GM23338 (cell line): Measurements from ENCODE around the gene PPFIA2. TPM values are rescaled to one million over a fixed set of nuclear protein-coding genes. Genes with fewer than 3 reads are reported as not detected.

ENCODE experiments used
- ATAC-seq: fragments of 200-7000 bp; cut with Tn5 transposase; 3 replicates; pipeline ENCODE4 v1.9.1; 2020
- DNase-seq: peaks from one replicate; pipeline ENCODE4 v3.0.0-alpha.2; 2015; ENCODE audit warnings: low spot score
- H2AFZ ChIP-seq: fragments of 200-600 bp; sonication (generic); 2 replicates; pipeline ENCODE4 v1.8.0; 2016; ENCODE audit warnings: antibody characterized with exemption, mild to moderate bottlenecking, moderate library complexity
- H3F3A ChIP-seq: fragments of 200-600 bp; sonication (generic); replicated peaks from 2 replicates; pipeline ENCODE4 v1.8.0; 2017; ENCODE audit warnings: antibody characterized with exemption, mixed run types, low read depth
- H3K27ac ChIP-seq: fragments of 200-600 bp; sonication (generic); 2 replicates; pipeline ENCODE4 v1.6.1; 2016; ENCODE audit warnings: low read depth
- H3K27me3 ChIP-seq: fragments of 200-600 bp; sonication (generic); 2 replicates; pipeline ENCODE4 v1.8.0; 2016; ENCODE audit warnings: mild to moderate bottlenecking, mixed run types, moderate library complexity; ENCODE audit not compliant: insufficient read depth
- H3K36me3 ChIP-seq: fragments of 200-600 bp; sonication (generic); 2 replicates; pipeline ENCODE4 v1.8.0; 2016; ENCODE audit warnings: mild to moderate bottlenecking; ENCODE audit not compliant: insufficient read depth
- H3K4me1 ChIP-seq: fragments of 200-600 bp; sonication (generic); 2 replicates; pipeline ENCODE4 v1.8.0; 2016; ENCODE audit warnings: mild to moderate bottlenecking, moderate library complexity; ENCODE audit not compliant: insufficient read depth
- H3K4me2 ChIP-seq: fragments of 200-600 bp; sonication (generic); 2 replicates; pipeline ENCODE4 v1.7.1; 2017; ENCODE audit warnings: mixed run types
- H3K4me3 ChIP-seq: fragments of 200-600 bp; sonication (generic); 2 replicates; pipeline ENCODE4 v1.6.1; 2016; ENCODE audit warnings: mixed run types
- H3K79me2 ChIP-seq: fragments of 200-600 bp; sonication (generic); replicated peaks from 2 replicates; pipeline ENCODE4 v1.8.0; 2017; ENCODE audit warnings: mild to moderate bottlenecking; ENCODE audit not compliant: insufficient read depth
- H3K9me2 ChIP-seq: fragments of 200-600 bp; sonication (generic); 2 replicates; pipeline ENCODE4 v1.8.0; 2017; ENCODE audit not compliant: insufficient read depth
- H4K20me1 ChIP-seq: fragments of 200-600 bp; sonication (generic); replicated peaks from 2 replicates; pipeline ENCODE4 v1.8.0; 2017; ENCODE audit warnings: mild to moderate bottlenecking; ENCODE audit not compliant: insufficient read depth
- H3K27ac Mint-ChIP-seq: 2 replicates; pipeline ENCODE4 v1.8.0; 2020; ENCODE audit warnings: inconsistent platforms, mild to moderate bottlenecking, moderate library complexity, mixed read lengths
- H3K27me3 Mint-ChIP-seq: 3 replicates; pipeline ENCODE4 v1.8.0; 2022; ENCODE audit warnings: low read depth, mild to moderate bottlenecking, moderate library complexity, mixed read lengths, inconsistent platforms; ENCODE audit not compliant: insufficient read depth, poor library complexity
- H3K36me3 Mint-ChIP-seq: 3 replicates; pipeline ENCODE4 v1.8.0; 2021; ENCODE audit warnings: low read depth, mild to moderate bottlenecking, inconsistent platforms, moderate library complexity, mixed read lengths
- H3K4me1 Mint-ChIP-seq: 3 replicates; pipeline ENCODE4 v1.8.0; 2020; ENCODE audit warnings: mild to moderate bottlenecking, inconsistent platforms, mixed read lengths
- H3K4me3 Mint-ChIP-seq: 3 replicates; pipeline ENCODE4 v1.8.0; 2021; ENCODE audit warnings: moderate library complexity, mild to moderate bottlenecking, inconsistent platforms, mixed read lengths
- H3K9me3 Mint-ChIP-seq: 3 replicates; pipeline ENCODE4 v1.8.0; 2020; ENCODE audit warnings: moderate library complexity, mild to moderate bottlenecking, inconsistent platforms, mixed read lengths
- CREB1 ChIP-seq: fragments of 250-450 bp; sonication (Bioruptor Pico); IDR thresholded peaks from 2 replicates; pipeline ENCODE4 v1.5.0; 2020; ENCODE audit warnings: low read depth, mild to moderate bottlenecking, moderate library complexity
- CTCF ChIP-seq, 2 experiments: fragments of 200-600 bp in 1 of 2; sonication (generic) in 1 of 2; conservative IDR thresholded peaks; 2 replicates each; pipeline versions ENCODE4 v1.5.1 to v1.6.1; 2016 to 2017; ENCODE audit warnings: antibody characterized with exemption in 2 of 2, low read depth in 2 of 2, mild to moderate bottlenecking in 2 of 2, moderate library complexity in 1 of 2
- EZH2 ChIP-seq: fragments of 200-600 bp; sonication (generic); IDR thresholded peaks from one replicate; pipeline ENCODE4 v1.8.0; 2017; ENCODE audit warnings: antibody characterized with exemption, mild to moderate bottlenecking, low read depth; ENCODE audit not compliant: unreplicated experiment
- EZH2phosphoT487 ChIP-seq: fragments of 200-600 bp; sonication (generic); IDR thresholded peaks from one replicate; pipeline ENCODE4 v1.8.1; 2018; ENCODE audit warnings: antibody characterized with exemption; ENCODE audit not compliant: unreplicated experiment
- JUNB ChIP-seq: IDR thresholded peaks from one replicate; pipeline ENCODE4 v1.6.1; 2016; ENCODE audit warnings: antibody characterized with exemption; ENCODE audit not compliant: unreplicated experiment
- NANOG ChIP-seq: IDR thresholded peaks from 2 replicates; pipeline ENCODE4 v1.6.1; 2016; ENCODE audit warnings: antibody characterized with exemption, borderline replicate concordance
- POLR2AphosphoS5 ChIP-seq: IDR thresholded peaks from 2 replicates; pipeline ENCODE4 v1.6.1; 2016; ENCODE audit warnings: antibody characterized with exemption, low read depth
- REST ChIP-seq: IDR thresholded peaks from one replicate; pipeline ENCODE4 v1.6.1; 2018; ENCODE audit warnings: antibody characterized with exemption; ENCODE audit not compliant: unreplicated experiment
- STAT1 ChIP-seq: IDR thresholded peaks from one replicate; pipeline ENCODE4 v1.6.1; 2016; ENCODE audit warnings: antibody characterized with exemption; ENCODE audit not compliant: unreplicated experiment
- ZNF114 ChIP-seq: fragments of 250-450 bp; sonication (Bioruptor Pico); IDR thresholded peaks from 2 replicates; pipeline ENCODE4 v1.5.0; 2020; ENCODE audit warnings: mild to moderate bottlenecking, moderate library complexity
- ZNF331 ChIP-seq: fragments of 250-450 bp; sonication (Bioruptor Pico); IDR thresholded peaks from 2 replicates; pipeline ENCODE4 v1.5.0; 2020; ENCODE audit warnings: low read depth, mild to moderate bottlenecking, moderate library complexity
- polyA plus RNA-seq: library from polyadenylated mRNA; unstranded; fragments of >200 nt; fragmentation: Nextera tagmentation; extraction: Ambion mirVana; gene quantifications from 2 replicates; pipeline ENCODE4 v1.2.1, GENCODE V29; 2016
- total RNA-seq: library from RNA; depleted of rRNA; stranded (reverse); fragments of >200 nt; shearing (Covaris generic); gene quantifications from 2 replicates; pipeline ENCODE4 v1.2.3, GENCODE V29; 2014
- TF ChIP-seq, protein P1 (sequence below): fragments of 250-450 bp; sonication (Bioruptor Pico); IDR thresholded peaks from 2 replicates; pipeline ENCODE4 v1.5.0; 2020; ENCODE audit warnings: mild to moderate bottlenecking, moderate library complexity
- TF ChIP-seq, protein P2 (sequence below): IDR thresholded peaks from 2 replicates; pipeline ENCODE4 v1.6.1; 2016; ENCODE audit warnings: antibody characterized with exemption

The PPFIA2 gene
- total and polyA plus RNA-seq, 2 experiments from 2014 or later: 5.4 to 7.2 TPM

DNA sequence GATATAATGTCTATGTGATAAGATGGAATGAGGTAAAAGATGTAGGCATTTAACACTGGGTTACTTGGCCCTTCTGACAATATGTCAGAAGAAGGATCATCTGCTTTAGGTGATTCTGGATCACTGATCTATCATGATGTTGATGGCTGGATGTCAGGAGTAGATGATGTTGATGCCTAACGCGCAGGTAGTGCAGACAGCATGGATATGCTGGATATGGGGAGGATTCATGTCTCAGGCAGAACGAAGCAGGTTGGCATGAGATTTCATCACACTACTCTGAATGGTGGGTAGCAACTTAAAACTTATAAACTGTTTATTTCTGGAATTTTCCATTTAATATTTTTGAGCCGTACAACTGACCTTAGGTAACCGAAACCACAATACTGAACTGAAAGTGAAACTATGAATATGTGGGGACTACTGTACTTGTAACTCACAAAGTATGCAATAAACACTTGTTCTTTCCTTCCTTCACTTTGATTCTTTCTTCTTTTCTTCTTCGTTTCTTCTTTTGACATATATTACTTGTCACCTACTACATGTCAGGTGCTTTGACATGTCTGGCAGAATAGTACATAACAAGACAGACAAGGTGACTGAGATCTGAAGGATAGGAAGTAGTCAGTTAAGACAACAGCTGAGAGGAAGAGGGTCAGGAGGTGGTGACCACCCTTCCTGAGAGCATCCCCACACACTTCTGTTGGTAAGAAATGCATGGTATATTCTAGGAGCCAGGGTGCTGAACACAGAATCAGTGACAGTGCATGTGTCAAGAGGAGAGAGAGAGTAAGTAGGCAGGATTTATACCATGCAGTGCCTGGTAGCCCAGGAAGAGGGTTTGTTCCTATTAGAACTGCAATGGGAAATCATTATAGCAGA is 238.8 kb downstream of the PPFIA2 start:
- Histone ChIP-seq H4K20me1 (no peaks in the 10 kb centered on the region), H3K27ac (no peak overlapping the region), H3K27me3 (no peaks in the 10 kb centered on the region), H3K4me1 (no peaks in the 10 kb centered on the region), H3F3A (no peaks in the 10 kb centered on the region), H2AFZ (no peak overlapping the region), H3K4me3 (no peak overlapping the region), H3K9me2 (peaks cover 11% of the 10 kb centered on the region; the same call in 1 of the 2 replicates), H3K36me3 (no peaks in the 10 kb centered on the region), H3K79me2 (no peaks in the 10 kb centered on the region), H3K4me2 (no peak overlapping the region)
- TF ChIP-seq STAT1: no peak
- TF ChIP-seq CTCF (conservative IDR thresholded peaks at IDR 0.05; ENCODE audit: low read depth in 2 of 2): no peak
- no peak for TF ChIP-seq CREB1
- no peak for TF ChIP-seq EZH2
- TF ChIP-seq POLR2AphosphoS5: no peak
- TF ChIP-seq, protein P1, sequence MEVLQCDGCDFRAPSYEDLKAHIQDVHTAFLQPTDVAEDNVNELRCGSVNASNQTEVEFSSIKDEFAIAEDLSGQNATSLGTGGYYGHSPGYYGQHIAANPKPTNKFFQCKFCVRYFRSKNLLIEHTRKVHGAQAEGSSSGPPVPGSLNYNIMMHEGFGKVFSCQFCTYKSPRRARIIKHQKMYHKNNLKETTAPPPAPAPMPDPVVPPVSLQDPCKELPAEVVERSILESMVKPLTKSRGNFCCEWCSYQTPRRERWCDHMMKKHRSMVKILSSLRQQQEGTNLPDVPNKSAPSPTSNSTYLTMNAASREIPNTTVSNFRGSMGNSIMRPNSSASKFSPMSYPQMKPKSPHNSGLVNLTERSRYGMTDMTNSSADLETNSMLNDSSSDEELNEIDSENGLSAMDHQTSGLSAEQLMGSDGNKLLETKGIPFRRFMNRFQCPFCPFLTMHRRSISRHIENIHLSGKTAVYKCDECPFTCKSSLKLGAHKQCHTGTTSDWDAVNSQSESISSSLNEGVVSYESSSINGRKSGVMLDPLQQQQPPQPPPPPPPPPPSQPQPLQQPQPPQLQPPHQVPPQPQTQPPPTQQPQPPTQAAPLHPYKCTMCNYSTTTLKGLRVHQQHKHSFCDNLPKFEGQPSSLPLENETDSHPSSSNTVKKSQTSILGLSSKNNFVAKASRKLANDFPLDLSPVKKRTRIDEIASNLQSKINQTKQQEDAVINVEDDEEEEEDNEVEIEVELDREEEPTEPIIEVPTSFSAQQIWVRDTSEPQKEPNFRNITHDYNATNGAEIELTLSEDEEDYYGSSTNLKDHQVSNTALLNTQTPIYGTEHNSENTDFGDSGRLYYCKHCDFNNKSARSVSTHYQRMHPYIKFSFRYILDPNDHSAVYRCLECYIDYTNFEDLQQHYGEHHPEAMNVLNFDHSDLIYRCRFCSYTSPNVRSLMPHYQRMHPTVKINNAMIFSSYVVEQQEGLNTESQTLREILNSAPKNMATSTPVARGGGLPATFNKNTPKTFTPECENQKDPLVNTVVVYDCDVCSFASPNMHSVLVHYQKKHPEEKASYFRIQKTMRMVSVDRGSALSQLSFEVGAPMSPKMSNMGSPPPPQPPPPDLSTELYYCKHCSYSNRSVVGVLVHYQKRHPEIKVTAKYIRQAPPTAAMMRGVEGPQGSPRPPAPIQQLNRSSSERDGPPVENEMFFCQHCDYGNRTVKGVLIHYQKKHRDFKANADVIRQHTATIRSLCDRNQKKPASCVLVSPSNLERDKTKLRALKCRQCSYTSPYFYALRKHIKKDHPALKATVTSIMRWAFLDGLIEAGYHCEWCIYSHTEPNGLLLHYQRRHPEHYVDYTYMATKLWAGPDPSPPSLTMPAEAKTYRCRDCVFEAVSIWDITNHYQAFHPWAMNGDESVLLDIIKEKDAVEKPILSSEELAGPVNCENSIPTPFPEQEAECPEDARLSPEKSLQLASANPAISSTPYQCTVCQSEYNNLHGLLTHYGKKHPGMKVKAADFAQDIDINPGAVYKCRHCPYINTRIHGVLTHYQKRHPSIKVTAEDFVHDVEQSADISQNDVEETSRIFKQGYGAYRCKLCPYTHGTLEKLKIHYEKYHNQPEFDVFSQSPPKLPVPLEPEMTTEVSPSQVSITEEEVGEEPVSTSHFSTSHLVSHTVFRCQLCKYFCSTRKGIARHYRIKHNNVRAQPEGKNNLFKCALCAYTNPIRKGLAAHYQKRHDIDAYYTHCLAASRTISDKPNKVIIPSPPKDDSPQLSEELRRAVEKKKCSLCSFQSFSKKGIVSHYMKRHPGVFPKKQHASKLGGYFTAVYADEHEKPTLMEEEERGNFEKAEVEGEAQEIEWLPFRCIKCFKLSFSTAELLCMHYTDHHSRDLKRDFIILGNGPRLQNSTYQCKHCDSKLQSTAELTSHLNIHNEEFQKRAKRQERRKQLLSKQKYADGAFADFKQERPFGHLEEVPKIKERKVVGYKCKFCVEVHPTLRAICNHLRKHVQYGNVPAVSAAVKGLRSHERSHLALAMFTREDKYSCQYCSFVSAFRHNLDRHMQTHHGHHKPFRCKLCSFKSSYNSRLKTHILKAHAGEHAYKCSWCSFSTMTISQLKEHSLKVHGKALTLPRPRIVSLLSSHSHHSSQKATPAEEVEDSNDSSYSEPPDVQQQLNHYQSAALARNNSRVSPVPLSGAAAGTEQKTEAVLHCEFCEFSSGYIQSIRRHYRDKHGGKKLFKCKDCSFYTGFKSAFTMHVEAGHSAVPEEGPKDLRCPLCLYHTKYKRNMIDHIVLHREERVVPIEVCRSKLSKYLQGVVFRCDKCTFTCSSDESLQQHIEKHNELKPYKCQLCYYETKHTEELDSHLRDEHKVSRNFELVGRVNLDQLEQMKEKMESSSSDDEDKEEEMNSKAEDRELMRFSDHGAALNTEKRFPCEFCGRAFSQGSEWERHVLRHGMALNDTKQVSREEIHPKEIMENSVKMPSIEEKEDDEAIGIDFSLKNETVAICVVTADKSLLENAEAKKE (CRISPR knock-in tag): no peak
- no peak for TF ChIP-seq JUNB
- TF ChIP-seq ZNF114 (CRISPR knock-in tag): no peak
- no peak for TF ChIP-seq NANOG
- TF ChIP-seq ZNF331 (CRISPR knock-in tag): no peak
- no peak for TF ChIP-seq REST
- no peak for TF ChIP-seq EZH2phosphoT487
- TF ChIP-seq, protein P2, sequence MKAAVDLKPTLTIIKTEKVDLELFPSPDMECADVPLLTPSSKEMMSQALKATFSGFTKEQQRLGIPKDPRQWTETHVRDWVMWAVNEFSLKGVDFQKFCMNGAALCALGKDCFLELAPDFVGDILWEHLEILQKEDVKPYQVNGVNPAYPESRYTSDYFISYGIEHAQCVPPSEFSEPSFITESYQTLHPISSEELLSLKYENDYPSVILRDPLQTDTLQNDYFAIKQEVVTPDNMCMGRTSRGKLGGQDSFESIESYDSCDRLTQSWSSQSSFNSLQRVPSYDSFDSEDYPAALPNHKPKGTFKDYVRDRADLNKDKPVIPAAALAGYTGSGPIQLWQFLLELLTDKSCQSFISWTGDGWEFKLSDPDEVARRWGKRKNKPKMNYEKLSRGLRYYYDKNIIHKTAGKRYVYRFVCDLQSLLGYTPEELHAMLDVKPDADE: no peak
- H3K27ac Mint-ChIP-seq: no peak overlapping the region
- DNase-seq (no peak), ATAC-seq (no peak)
- H3K27me3 Mint-ChIP-seq: no peaks in the 10 kb centered on the region
- no peaks in the 10 kb centered on the region for H3K4me1 Mint-ChIP-seq
- H3K36me3 Mint-ChIP-seq: no peaks in the 10 kb centered on the region
- no peak overlapping the region for H3K4me3 Mint-ChIP-seq
- H3K9me3 Mint-ChIP-seq: no peaks in the 10 kb centered on the region
